ENCODE data around the gene SMIM21. TPM values are rescaled to one million over a fixed set of nuclear protein-coding genes. Genes with fewer than 3 reads are reported as not detected.

SMIM21 gene
- total RNA-seq, 1 experiment from 2014 or later, result not detected

- CTCF ChIA-PET, result no interaction called here
- TF ChIP-seq CTCF (IDR thresholded peaks at IDR 0.05; ENCODE audit: insufficient read depth in 1 of 2, low read depth in 1 of 2, low read length in 1 of 2, severe bottlenecking in 1 of 2, unreplicated experiment in 1 of 2), result no peak
- no peaks in the 10 kb centered on the region for H3K27me3 ChIP-seq (replicated peaks; ENCODE audit: control insufficient read depth, insufficient read depth, low read length)
These were observed 32.4 kb downstream of the SMIM21 start for GRCh38 chr18:75395137-75395536.

GRCh38 chr18:75393721-75394120 is 33.8 kb downstream of the SMIM21 start:
- H3K4me1 Mint-ChIP-seq (ENCODE audit: low read depth, unreplicated experiment), result no peaks in the 10 kb centered on the region
- DNase-seq, result no peak
- no peaks in the 10 kb centered on the region for H3K36me3 Mint-ChIP-seq (ENCODE audit: insufficient read depth, unreplicated experiment)
- TF ChIP-seq CTCF (IDR thresholded peaks at IDR 0.05; ENCODE audit: insufficient read depth in 1 of 2, low read depth in 1 of 2, low read length in 1 of 2, severe bottlenecking in 1 of 2, unreplicated experiment in 1 of 2), result no peak
- Histone ChIP-seq H3K27me3 (replicated peaks; ENCODE audit: control insufficient read depth, insufficient read depth, low read length) (no peaks in the 10 kb centered on the region), H3K36me3 (ENCODE audit: control insufficient read depth, insufficient read depth, low read length) (no peaks in the 10 kb centered on the region), H3K4me1 (no peaks in the 10 kb centered on the region), H3K4me3 (ENCODE audit: low read depth, low read length) (no peak overlapping the region), H3K9me3 (no peaks in the 10 kb centered on the region)
- no peak overlapping the region for H3K27ac Mint-ChIP-seq (ENCODE audit: unreplicated experiment)
- H3K4me3 Mint-ChIP-seq (ENCODE audit: unreplicated experiment), result no peak overlapping the region
- intact Hi-C loops (cut with micrococcal nuclease; ENCODE audit: unreplicated experiment), result no loop called here
- BruUV-seq (replicated peaks), result no TSS peak
- ChIA-PET POLR2A (no interaction called here), CTCF (no interaction called here)
- H3K27me3 Mint-ChIP-seq (ENCODE audit: insufficient read depth, unreplicated experiment), result peaks cover 3% of the 10 kb centered on the region
- no peaks in the 10 kb centered on the region for H3K9me3 Mint-ChIP-seq (ENCODE audit: unreplicated experiment)

More at GRCh38 chr18:75395137-75395536, 32.4 kb downstream of the SMIM21 start:
- no peak overlapping the region for H3K27ac Mint-ChIP-seq (ENCODE audit: unreplicated experiment)
- no peaks in the 10 kb centered on the region for H3K4me1 Mint-ChIP-seq (ENCODE audit: low read depth, unreplicated experiment)
- intact Hi-C loops (cut with micrococcal nuclease; ENCODE audit: unreplicated experiment), result no loop called here
- no peaks in the 10 kb centered on the region for H3K36me3 Mint-ChIP-seq (ENCODE audit: insufficient read depth, unreplicated experiment)
- no peak overlapping the region for H3K4me3 Mint-ChIP-seq (ENCODE audit: unreplicated experiment)
- Histone ChIP-seq H3K36me3 (ENCODE audit: control insufficient read depth, insufficient read depth, low read length) (no peaks in the 10 kb centered on the region), H3K4me1 (no peaks in the 10 kb centered on the region), H3K9me3 (no peaks in the 10 kb centered on the region), H3K4me3 (ENCODE audit: low read depth, low read length) (no peak overlapping the region)
- no peak for DNase-seq
- H3K27me3 Mint-ChIP-seq (ENCODE audit: insufficient read depth, unreplicated experiment), result peaks cover 5% of the 10 kb centered on the region
- H3K9me3 Mint-ChIP-seq (ENCODE audit: unreplicated experiment), result no peaks in the 10 kb centered on the region
- POLR2A ChIA-PET, result no interaction called here
- no TSS peak for BruUV-seq (replicated peaks)

- Mint-ChIP-seq H3K9me3 (ENCODE audit: unreplicated experiment) (no peaks in the 10 kb centered on the region), H3K36me3 (ENCODE audit: insufficient read depth, unreplicated experiment) (no peaks in the 10 kb centered on the region), H3K4me1 (ENCODE audit: low read depth, unreplicated experiment) (no peaks in the 10 kb centered on the region), H3K27me3 (ENCODE audit: insufficient read depth, unreplicated experiment) (no peaks in the 10 kb centered on the region), H3K4me3 (ENCODE audit: unreplicated experiment) (no peak overlapping the region), H3K27ac (ENCODE audit: unreplicated experiment) (no peak overlapping the region)
- H3K36me3 ChIP-seq (ENCODE audit: control insufficient read depth, insufficient read depth, low read length), result no peaks in the 10 kb centered on the region
- H3K4me3 ChIP-seq (ENCODE audit: low read depth, low read length), result no peak overlapping the region
- H3K27me3 ChIP-seq (replicated peaks; ENCODE audit: control insufficient read depth, insufficient read depth, low read length), result no peaks in the 10 kb centered on the region
- ChIA-PET POLR2A (no interaction called here), CTCF (no interaction called here)
- H3K9me3 ChIP-seq, result no peaks in the 10 kb centered on the region
- no peak for DNase-seq
- intact Hi-C loops (cut with micrococcal nuclease; ENCODE audit: unreplicated experiment), result no loop called here
- no peak for TF ChIP-seq CTCF (IDR thresholded peaks at IDR 0.05; ENCODE audit: insufficient read depth in 1 of 2, low read depth in 1 of 2, low read length in 1 of 2, severe bottlenecking in 1 of 2, unreplicated experiment in 1 of 2)
- BruUV-seq (replicated peaks), result no TSS peak
- H3K4me1 ChIP-seq, result no peaks in the 10 kb centered on the region
These were observed 35.3 kb downstream of the SMIM21 start for GRCh38 chr18:75392226-75392578.

Data from Caco-2 (cell line).